KMS-11 (cell line): ENCODE measurements around the gene TAP2.

ENCODE experiments used
- H2AFZ ChIP-seq: fragments of 200-600 bp; sonication (generic); 2 replicates; pipeline ENCODE4 v1.6.1; 2016; ENCODE audit warnings: antibody characterized with exemption, mixed run types, low read depth
- H3K27ac ChIP-seq: fragments of 200-600 bp; sonication (generic); 2 replicates; pipeline ENCODE4 v1.6.1; 2016; ENCODE audit warnings: mild to moderate bottlenecking, mixed run types
- H3K27me3 ChIP-seq: fragments of 200-600 bp; sonication (generic); 2 replicates; pipeline ENCODE4 v1.6.1; 2017; ENCODE audit warnings: mild to moderate bottlenecking, low read depth, mixed run types, moderate library complexity; ENCODE audit not compliant: insufficient read depth
- H3K36me3 ChIP-seq: fragments of 200-600 bp; sonication (generic); 2 replicates; pipeline ENCODE4 v1.6.1; 2017; ENCODE audit warnings: mild to moderate bottlenecking, mixed run types; ENCODE audit not compliant: insufficient read depth
- H3K4me1 ChIP-seq: fragments of 200-600 bp; sonication (generic); 2 replicates; pipeline ENCODE4 v1.6.1; 2016; ENCODE audit warnings: mild to moderate bottlenecking, low read depth, mixed run types; ENCODE audit not compliant: poor library complexity, severe bottlenecking
- H3K4me2 ChIP-seq: fragments of 200-600 bp; sonication (generic); 2 replicates; pipeline ENCODE4 v1.7.0; 2016; ENCODE audit warnings: mild to moderate bottlenecking, mixed run types
- H3K4me3 ChIP-seq: fragments of 200-600 bp; sonication (generic); IDR thresholded peaks from 2 replicates; pipeline ENCODE4 v1.6.1; 2017; ENCODE audit warnings: low read depth, low read length, mixed read lengths; ENCODE audit not compliant: insufficient read depth
- H3K79me2 ChIP-seq: fragments of 200-600 bp; sonication (generic); 2 replicates; pipeline ENCODE4 v1.6.1; 2016; ENCODE audit warnings: low read depth, mixed run types; ENCODE audit not compliant: insufficient read depth
- H3K9ac ChIP-seq: fragments of 200-600 bp; sonication (generic); 2 replicates; pipeline ENCODE4 v1.6.1; 2016; ENCODE audit warnings: mild to moderate bottlenecking, mixed run types
- H4K20me1 ChIP-seq: fragments of 200-600 bp; sonication (generic); 2 replicates; pipeline ENCODE4 v1.6.1; 2016; ENCODE audit warnings: mild to moderate bottlenecking, mixed run types; ENCODE audit not compliant: insufficient read depth
- CTCF ChIP-seq: fragments of 200-600 bp; sonication (generic); conservative IDR thresholded peaks from 2 replicates; pipeline ENCODE4 v1.6.1; 2017; ENCODE audit warnings: low read depth, mild to moderate bottlenecking, antibody characterized with exemption, low read length, moderate library complexity, mixed read lengths

TAP2 gene

GRCh38 chr6:32838114-32838958, at the start of gene TAP2:
TSS of gene TAP2 (minus strand) at chr6:32838739. CDS start at chr6:32838233, 506 bp downstream.
- peak within 1 kb of the TSS; percentile 88 for H3K9ac ChIP-seq
- H3K4me2 ChIP-seq, result peak within 1 kb of the TSS; percentile 89
- no peaks in the 10 kb centered on the region for H3K27me3 ChIP-seq
- H3K79me2 ChIP-seq, result peaks cover 22% of the 10 kb centered on the region; the same call in 1 of the 2 replicates
- no peaks in the 10 kb centered on the region for H4K20me1 ChIP-seq
- peak within 1 kb of the TSS; percentile 72 for H3K27ac ChIP-seq
- H2AFZ ChIP-seq, result peak within 1 kb of the TSS; percentile 70
- TF ChIP-seq CTCF, result peak; percentile 80
- H3K36me3 ChIP-seq, result peaks cover 3% of the 10 kb centered on the region; the same call in 1 of the 2 replicates
- H3K4me1 ChIP-seq, result peaks cover 42% of the 10 kb centered on the region
- no peak within 1 kb of the TSS for H3K4me3 ChIP-seq

- no peaks in the 10 kb centered on the region for H3K79me2 ChIP-seq
- H2AFZ ChIP-seq, result no peak overlapping the region
- H3K27ac ChIP-seq, result no peak overlapping the region
- H3K36me3 ChIP-seq, result no peaks in the 10 kb centered on the region
- H3K27me3 ChIP-seq, result no peaks in the 10 kb centered on the region
- H3K4me1 ChIP-seq, result no peaks in the 10 kb centered on the region
- no peak overlapping the region for H3K9ac ChIP-seq
- TF ChIP-seq CTCF, result no peak
- no peaks in the 10 kb centered on the region for H4K20me1 ChIP-seq
- H3K4me3 ChIP-seq, result no peak overlapping the region
- no peak overlapping the region for H3K4me2 ChIP-seq
These were observed 49.1 kb upstream of the TAP2 start for GRCh38 chr6:32887616-32888015.

- Histone ChIP-seq H3K4me3 (no peak overlapping the region), H2AFZ (no peak overlapping the region), H3K27ac (no peak overlapping the region), H3K79me2 (no peaks in the 10 kb centered on the region), H3K27me3 (no peaks in the 10 kb centered on the region), H4K20me1 (no peaks in the 10 kb centered on the region), H3K4me1 (no peaks in the 10 kb centered on the region), H3K4me2 (no peak overlapping the region), H3K36me3 (no peaks in the 10 kb centered on the region), H3K9ac (no peak overlapping the region)
- no peak for TF ChIP-seq CTCF
These were observed 48.3 kb upstream of the TAP2 start for GRCh38 chr6:32886681-32887383.

GRCh38 chr6:32885698-32886286, 47.3 kb upstream of the TAP2 start:
- no peak overlapping the region for H3K4me2 ChIP-seq
- TF ChIP-seq CTCF, result peak; percentile 72
- no peak overlapping the region for H2AFZ ChIP-seq
- no peaks in the 10 kb centered on the region for H4K20me1 ChIP-seq
- no peak overlapping the region for H3K9ac ChIP-seq
- no peak overlapping the region for H3K27ac ChIP-seq
- no peaks in the 10 kb centered on the region for H3K27me3 ChIP-seq
- no peak overlapping the region for H3K4me3 ChIP-seq
- H3K36me3 ChIP-seq, result no peaks in the 10 kb centered on the region
- no peaks in the 10 kb centered on the region for H3K79me2 ChIP-seq
- H3K4me1 ChIP-seq, result no peaks in the 10 kb centered on the region
